Hepatocyte (in vitro differentiated cells): ENCODE data around the gene PRPSAP1. TPM values are rescaled to one million over a fixed set of nuclear protein-coding genes. Genes with fewer than 3 reads are reported as not detected.

Experiments
- DNase-seq: peaks from one replicate; pipeline ENCODE4 v3.0.0-alpha.2; 2016; ENCODE audit warnings: low spot score
- H2AFZ ChIP-seq: fragments of 200-600 bp; sonication (generic); 2 replicates; pipeline ENCODE4 v1.6.0; 2016; ENCODE audit warnings: antibody characterized with exemption, mild to moderate bottlenecking
- H3K27ac ChIP-seq: fragments of 200-600 bp; sonication (generic); 2 replicates; pipeline ENCODE4 v1.5.1; 2016; ENCODE audit warnings: mild to moderate bottlenecking
- H3K27me3 ChIP-seq: fragments of 200-600 bp; sonication (generic); 2 replicates; pipeline ENCODE4 v1.6.1; 2016
- H3K36me3 ChIP-seq: fragments of 200-600 bp; sonication (generic); replicated peaks from 2 replicates; pipeline ENCODE4 v1.5.1; 2016; ENCODE audit warnings: low read depth; ENCODE audit not compliant: insufficient read depth
- H3K4me1 ChIP-seq: fragments of 200-600 bp; sonication (generic); 2 replicates; pipeline ENCODE4 v1.5.1; 2016; ENCODE audit warnings: mild to moderate bottlenecking, moderate library complexity; ENCODE audit not compliant: insufficient read depth
- H3K4me2 ChIP-seq: fragments of 200-600 bp; sonication (generic); 2 replicates; pipeline ENCODE4 v1.6.0; 2016
- H3K4me3 ChIP-seq: fragments of 200-600 bp; sonication (generic); 2 replicates; pipeline ENCODE4 v1.5.1; 2016; ENCODE audit warnings: mild to moderate bottlenecking
- H3K79me2 ChIP-seq: fragments of 200-600 bp; sonication (generic); 2 replicates; pipeline ENCODE4 v1.6.0; 2017; ENCODE audit warnings: mild to moderate bottlenecking
- H3K9me2 ChIP-seq: fragments of 200-600 bp; sonication (generic); replicated peaks from 2 replicates; pipeline ENCODE4 v1.6.0; 2017; ENCODE audit warnings: mild to moderate bottlenecking; ENCODE audit not compliant: insufficient read depth
- H3K9me3 ChIP-seq: fragments of 200-600 bp; sonication (generic); 2 replicates; pipeline ENCODE4 v1.5.1; 2016; ENCODE audit warnings: low read depth, mild to moderate bottlenecking
- H4K20me1 ChIP-seq: fragments of 200-600 bp; sonication (generic); 2 replicates; pipeline ENCODE4 v1.6.0; 2016; ENCODE audit warnings: mild to moderate bottlenecking; ENCODE audit not compliant: insufficient read depth, poor library complexity, severe bottlenecking
- CTCF ChIP-seq: fragments of 200-600 bp; sonication (generic); IDR thresholded peaks from 2 replicates; pipeline ENCODE4 v1.5.1; 2016; ENCODE audit warnings: antibody characterized with exemption, mild to moderate bottlenecking; ENCODE audit not compliant: poor library complexity
- EZH2 ChIP-seq: fragments of 200-600 bp; sonication (generic); IDR thresholded peaks from 2 replicates; pipeline ENCODE4 v1.6.1; 2016; ENCODE audit warnings: antibody characterized with exemption, mild to moderate bottlenecking, borderline replicate concordance
- EZH2phosphoT487 ChIP-seq: fragments of 200-600 bp; sonication (generic); IDR thresholded peaks from one replicate; pipeline ENCODE4 v1.6.1; 2018; ENCODE audit warnings: antibody characterized with exemption, mild to moderate bottlenecking, low read depth, moderate library complexity; ENCODE audit not compliant: unreplicated experiment, severe bottlenecking
- WGBS: methylation state at CpG from one replicate; pipeline ENCODE4 v1.1.6; 2016; ENCODE audit warnings: low lambda C conversion rate; ENCODE audit errors: missing lambda C conversion rate; 5-methylcytosine and 5-hydroxymethylcytosine counted together
- polyA plus RNA-seq: library from polyadenylated mRNA; unstranded; fragments of >200 nt; fragmentation: Nextera tagmentation; extraction: Ambion mirVana; gene quantifications from 2 replicates; pipeline ENCODE4 v1.2.1, GENCODE V29; 2016
- total RNA-seq: library from RNA; depleted of rRNA; stranded (reverse); fragments of >200 nt; gene quantifications from 2 replicates; pipeline ENCODE4 v1.2.3, GENCODE V29; 2014

PRPSAP1 gene
- total and polyA plus RNA-seq, 2 experiments from 2014 or later, result 61.8 to 62.3 TPM

- Histone ChIP-seq H2AFZ (peak overlapping the region; percentile 55), H3K27ac (peak overlapping the region; percentile 93), H3K79me2 (peaks cover 39% of the 10 kb centered on the region), H3K9me3 (no peaks in the 10 kb centered on the region), H3K4me2 (peak overlapping the region; percentile 84), H3K9me2 (no peaks in the 10 kb centered on the region), H4K20me1 (no peaks in the 10 kb centered on the region), H3K36me3 (no peaks in the 10 kb centered on the region), H3K4me3 (peak overlapping the region; percentile 82), H3K4me1 (peaks cover 29% of the 10 kb centered on the region), H3K27me3 (no peaks in the 10 kb centered on the region)
- DNase-seq, result peak; percentile 57
- TF ChIP-seq EZH2phosphoT487 (no peak), CTCF (no peak), EZH2 (no peak)
- WGBS, result 3% methylated on average over 5 of the region's 12 CpGs
These were observed 87.3 kb downstream of the PRPSAP1 start for GRCh38 chr17:76266244-76266938.

- Histone ChIP-seq H3K36me3 (no peaks in the 10 kb centered on the region), H3K4me3 (peak overlapping the region; percentile 82), H3K27me3 (no peaks in the 10 kb centered on the region), H3K9me2 (no peaks in the 10 kb centered on the region), H3K79me2 (peaks cover 39% of the 10 kb centered on the region), H3K9me3 (no peaks in the 10 kb centered on the region), H4K20me1 (no peaks in the 10 kb centered on the region), H3K4me2 (peak overlapping the region; percentile 84), H3K4me1 (peaks cover 29% of the 10 kb centered on the region), H3K27ac (peak overlapping the region; percentile 93), H2AFZ (peak overlapping the region; percentile 55)
- peak; percentile 83 for DNase-seq
- TF ChIP-seq EZH2 (no peak), CTCF (no peak), EZH2phosphoT487 (no peak)
- WGBS, result 0% methylated on average over 23 of the region's 76 CpGs
These were observed 88.0 kb downstream of the PRPSAP1 start for GRCh38 chr17:76265624-76266243.

- Histone ChIP-seq H3K4me2 (peak within 1 kb of the TSS; percentile 84), H4K20me1 (no peaks in the 10 kb centered on the region), H3K4me1 (peaks cover 29% of the 10 kb centered on the region), H2AFZ (peak within 1 kb of the TSS; percentile 55), H3K9me3 (no peaks in the 10 kb centered on the region), H3K79me2 (peaks cover 39% of the 10 kb centered on the region), H3K27me3 (no peaks in the 10 kb centered on the region), H3K27ac (peak within 1 kb of the TSS; percentile 93), H3K36me3 (no peaks in the 10 kb centered on the region), H3K9me2 (no peaks in the 10 kb centered on the region), H3K4me3 (peak within 1 kb of the TSS; percentile 82)
- TF ChIP-seq CTCF (no peak), EZH2phosphoT487 (no peak), EZH2 (no peak)
- WGBS, result under 1% methylated on average over 70 of the region's 94 CpGs
- peak; percentile 99 for DNase-seq
These were observed 88.7 kb downstream of the PRPSAP1 start, which contains the start of gene UBALD2 for GRCh38 chr17:76264755-76265623. Gene UBALD2 (plus strand): TSS chr17:76265348. CDS start chr17:76265506, 158 bp downstream.
